GM10847 (cell line): Measurements from ENCODE around the gene MZB1.

Source experiments
- POLR2A ChIP-seq: IDR thresholded peaks from 2 replicates; pipeline ENCODE4 v1.6.1; 2011; ENCODE audit not compliant: insufficient read length; ENCODE audit errors: extremely low read depth

MZB1 gene

DNA sequence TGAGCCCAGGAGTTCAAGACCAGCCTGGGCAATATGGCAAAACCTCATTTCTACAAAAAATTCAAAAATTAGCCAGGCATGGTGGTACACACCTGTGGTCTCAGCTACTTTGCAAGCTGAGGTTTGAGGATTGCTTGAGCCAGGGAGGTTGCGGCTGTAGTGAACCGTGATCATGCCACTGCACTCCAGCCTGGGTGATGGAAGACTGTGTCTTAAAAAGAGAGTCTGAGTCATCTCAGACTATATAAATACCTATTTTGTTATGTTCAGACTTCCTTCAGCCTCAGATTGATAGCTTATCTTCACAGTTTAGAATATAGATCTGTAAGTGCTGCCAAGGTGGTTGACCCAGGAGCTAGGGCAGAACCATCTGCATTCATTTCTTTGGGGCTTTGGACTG, 49.7 kb downstream of the MZB1 start:
- no peak for TF ChIP-seq POLR2A
